ENCODE measurements around the gene RBM25. TPM values are rescaled to one million over a fixed set of nuclear protein-coding genes. Genes with fewer than 3 reads are reported as not detected.

Gene RBM25
- total and polyA plus RNA-seq, 2 experiments from 2014 or later, result 42.3 to 52.2 TPM

GRCh38 chr14:73047808-73048207 is 10.5 kb upstream of the RBM25 start:
- H3K4me2 ChIP-seq, result no peak overlapping the region
- no peak overlapping the region for H2AFZ ChIP-seq

GRCh38 chr14:73049428-73049827 is 8.9 kb upstream of the RBM25 start:
- H3K27me3 ChIP-seq, result no peaks in the 10 kb centered on the region
- no peak for TF ChIP-seq EZH2phosphoT487 (IDR thresholded peaks at IDR 0.05; ENCODE audit: low read depth, severe bottlenecking, unreplicated experiment)
- DNase-seq (ENCODE audit: low spot score), result no peak
- no peaks in the 10 kb centered on the region for H3K9me2 ChIP-seq (replicated peaks; ENCODE audit: insufficient read depth)
- no peak overlapping the region for H3K4me2 ChIP-seq
- no peaks in the 10 kb centered on the region for H3K36me3 ChIP-seq (replicated peaks; ENCODE audit: insufficient read depth, low read depth)
- H3K4me3 ChIP-seq, result no peak overlapping the region
- no peaks in the 10 kb centered on the region for H3K4me1 ChIP-seq (ENCODE audit: insufficient read depth)
- no peaks in the 10 kb centered on the region for H4K20me1 ChIP-seq (ENCODE audit: insufficient read depth, poor library complexity, severe bottlenecking)
- no peaks in the 10 kb centered on the region for H3K9me3 ChIP-seq (ENCODE audit: low read depth)
- no peaks in the 10 kb centered on the region for H3K79me2 ChIP-seq
- H2AFZ ChIP-seq, result no peak overlapping the region
- WGBS (ENCODE audit: low lambda C conversion rate, missing lambda C conversion rate), result 43% methylated on average over 4 of the region's 4 CpGs
- no peak overlapping the region for H3K27ac ChIP-seq

More at GRCh38 chr14:73047808-73048207, 10.5 kb upstream of the RBM25 start:
- TF ChIP-seq CTCF (IDR thresholded peaks at IDR 0.05; ENCODE audit: poor library complexity) (no peak), EZH2phosphoT487 (IDR thresholded peaks at IDR 0.05; ENCODE audit: low read depth, severe bottlenecking, unreplicated experiment) (no peak), EZH2 (IDR thresholded peaks at IDR 0.05; ENCODE audit: borderline replicate concordance) (no peak)
- Histone ChIP-seq H3K36me3 (replicated peaks; ENCODE audit: insufficient read depth, low read depth) (no peaks in the 10 kb centered on the region), H3K79me2 (no peaks in the 10 kb centered on the region), H3K4me3 (no peak overlapping the region), H4K20me1 (ENCODE audit: insufficient read depth, poor library complexity, severe bottlenecking) (no peaks in the 10 kb centered on the region), H3K27me3 (no peaks in the 10 kb centered on the region), H3K9me2 (replicated peaks; ENCODE audit: insufficient read depth) (no peaks in the 10 kb centered on the region), H3K27ac (no peak overlapping the region), H3K9me3 (ENCODE audit: low read depth) (no peaks in the 10 kb centered on the region), H3K4me1 (ENCODE audit: insufficient read depth) (no peaks in the 10 kb centered on the region)
- 94% methylated on average over 1 of the region's 1 CpG for WGBS (ENCODE audit: low lambda C conversion rate, missing lambda C conversion rate)
- DNase-seq (ENCODE audit: low spot score), result no peak

GRCh38 chr14:73055251-73055650 is 3.1 kb upstream of the RBM25 start:
- no peak overlapping the region for H2AFZ ChIP-seq
- TF ChIP-seq CTCF (IDR thresholded peaks at IDR 0.05; ENCODE audit: poor library complexity), result no peak
- no peak for TF ChIP-seq EZH2 (IDR thresholded peaks at IDR 0.05; ENCODE audit: borderline replicate concordance)
- TF ChIP-seq EZH2phosphoT487 (IDR thresholded peaks at IDR 0.05; ENCODE audit: low read depth, severe bottlenecking, unreplicated experiment), result no peak
- H3K4me2 ChIP-seq, result no peak overlapping the region
- H4K20me1 ChIP-seq (ENCODE audit: insufficient read depth, poor library complexity, severe bottlenecking), result peaks cover 13% of the 10 kb centered on the region
- H3K4me1 ChIP-seq (ENCODE audit: insufficient read depth), result peaks cover 12% of the 10 kb centered on the region
- H3K4me3 ChIP-seq, result no peak overlapping the region
- no peaks in the 10 kb centered on the region for H3K36me3 ChIP-seq (replicated peaks; ENCODE audit: insufficient read depth, low read depth)
- no peaks in the 10 kb centered on the region for H3K9me3 ChIP-seq (ENCODE audit: low read depth)
- no peak for DNase-seq (ENCODE audit: low spot score)
- H3K27me3 ChIP-seq, result no peaks in the 10 kb centered on the region
- WGBS (ENCODE audit: low lambda C conversion rate, missing lambda C conversion rate), result 79% methylated on average over 1 of the region's 1 CpG
- peaks cover 15% of the 10 kb centered on the region for H3K79me2 ChIP-seq
- H3K9me2 ChIP-seq (replicated peaks; ENCODE audit: insufficient read depth), result no peaks in the 10 kb centered on the region
- no peak overlapping the region for H3K27ac ChIP-seq

- H3K9me2 ChIP-seq (replicated peaks; ENCODE audit: insufficient read depth), result no peaks in the 10 kb centered on the region
- WGBS (ENCODE audit: low lambda C conversion rate, missing lambda C conversion rate), result 6% methylated on average over 8 of the region's 8 CpGs
- TF ChIP-seq CTCF (IDR thresholded peaks at IDR 0.05; ENCODE audit: poor library complexity) (no peak), EZH2 (IDR thresholded peaks at IDR 0.05; ENCODE audit: borderline replicate concordance) (no peak), EZH2phosphoT487 (IDR thresholded peaks at IDR 0.05; ENCODE audit: low read depth, severe bottlenecking, unreplicated experiment) (no peak)
Measured at GRCh38 chr14:73057944-73058223, 450 bp upstream of the RBM25 start.

More at GRCh38 chr14:73057944-73058223, 450 bp upstream of the RBM25 start:
- H3K27me3 ChIP-seq, result no peaks in the 10 kb centered on the region
- peak overlapping the region; percentile 37 for H3K4me3 ChIP-seq
- H3K79me2 ChIP-seq, result peaks cover 41% of the 10 kb centered on the region
- peak overlapping the region; percentile 94 for H3K27ac ChIP-seq
- H2AFZ ChIP-seq, result peak overlapping the region; percentile 60
- peaks cover 16% of the 10 kb centered on the region for H3K4me1 ChIP-seq (ENCODE audit: insufficient read depth)
- peak overlapping the region; percentile 72 for H3K4me2 ChIP-seq
- H3K9me3 ChIP-seq (ENCODE audit: low read depth), result no peaks in the 10 kb centered on the region
- peaks cover 40% of the 10 kb centered on the region for H4K20me1 ChIP-seq (ENCODE audit: insufficient read depth, poor library complexity, severe bottlenecking)
- no peaks in the 10 kb centered on the region for H3K36me3 ChIP-seq (replicated peaks; ENCODE audit: insufficient read depth, low read depth)
- no peak for DNase-seq (ENCODE audit: low spot score)
